ENCODE data around the gene AQP12B. TPM values are rescaled to one million over a fixed set of nuclear protein-coding genes. Genes with fewer than 3 reads are reported as not detected.
A peak's percentile ranks its signal among the peaks of the same experiment; 100 is the strongest.

The AQP12B gene
- total RNA-seq, 3 donors from 2014 or later (not counting 1 experiment from before 2014, with no cell fraction given), result not detected

DNA sequence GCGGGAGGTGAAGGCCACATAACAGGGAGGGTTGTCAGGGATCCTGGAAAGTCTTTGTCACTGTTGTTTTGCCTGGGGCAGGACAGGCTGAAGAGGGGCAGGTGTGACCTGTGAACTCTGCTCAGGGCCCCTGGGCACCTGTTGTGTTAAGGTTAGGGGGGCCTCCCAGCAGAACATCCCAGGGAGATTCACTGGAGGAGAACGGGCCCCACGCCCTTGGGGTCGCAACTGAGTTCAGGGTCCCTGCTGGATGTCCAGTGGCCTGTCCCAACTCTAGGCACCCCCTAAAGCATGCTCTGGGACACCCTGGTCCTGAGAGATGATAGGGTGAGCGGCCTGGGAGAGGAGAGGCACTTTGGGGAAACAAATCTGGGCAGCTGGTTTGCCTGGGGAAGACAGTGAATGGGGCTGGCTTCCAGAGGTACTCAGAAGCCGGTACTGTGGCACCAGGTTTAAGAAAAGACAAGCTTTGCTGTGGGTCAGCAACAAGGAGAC, 34.5 kb downstream of the AQP12B start:
- Histone ChIP-seq H3K4me3 (ENCODE audit: low read length) (no peak overlapping the region), H3K27ac (ENCODE audit: low read length) (no peak overlapping the region), H3K36me3 (ENCODE audit: control insufficient read depth, insufficient read depth, low read length) (no peaks in the 10 kb centered on the region), H3K9me3 (ENCODE audit: control insufficient read depth, insufficient read depth, low read length) (no peaks in the 10 kb centered on the region), H3K27me3 (ENCODE audit: control insufficient read depth, insufficient read depth, low read length) (no peaks in the 10 kb centered on the region), H3K4me1 (ENCODE audit: control insufficient read depth, insufficient read depth, low read length) (peaks cover 6% of the 10 kb centered on the region)
- DNase-seq, result no peak
- TF ChIP-seq, protein P1, sequence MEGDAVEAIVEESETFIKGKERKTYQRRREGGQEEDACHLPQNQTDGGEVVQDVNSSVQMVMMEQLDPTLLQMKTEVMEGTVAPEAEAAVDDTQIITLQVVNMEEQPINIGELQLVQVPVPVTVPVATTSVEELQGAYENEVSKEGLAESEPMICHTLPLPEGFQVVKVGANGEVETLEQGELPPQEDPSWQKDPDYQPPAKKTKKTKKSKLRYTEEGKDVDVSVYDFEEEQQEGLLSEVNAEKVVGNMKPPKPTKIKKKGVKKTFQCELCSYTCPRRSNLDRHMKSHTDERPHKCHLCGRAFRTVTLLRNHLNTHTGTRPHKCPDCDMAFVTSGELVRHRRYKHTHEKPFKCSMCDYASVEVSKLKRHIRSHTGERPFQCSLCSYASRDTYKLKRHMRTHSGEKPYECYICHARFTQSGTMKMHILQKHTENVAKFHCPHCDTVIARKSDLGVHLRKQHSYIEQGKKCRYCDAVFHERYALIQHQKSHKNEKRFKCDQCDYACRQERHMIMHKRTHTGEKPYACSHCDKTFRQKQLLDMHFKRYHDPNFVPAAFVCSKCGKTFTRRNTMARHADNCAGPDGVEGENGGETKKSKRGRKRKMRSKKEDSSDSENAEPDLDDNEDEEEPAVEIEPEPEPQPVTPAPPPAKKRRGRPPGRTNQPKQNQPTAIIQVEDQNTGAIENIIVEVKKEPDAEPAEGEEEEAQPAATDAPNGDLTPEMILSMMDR (IDR thresholded peaks at IDR 0.05), result no peak
- Mint-ChIP-seq H3K27ac (no peak overlapping the region), H3K36me3 (no peaks in the 10 kb centered on the region), H3K4me1 (peaks cover 5 to 15% of the 10 kb centered on the region in 2 donors), H3K4me3 (no peak overlapping the region), H3K27me3 (ENCODE audit: low read depth in 2 of 2) (peaks cover 20% of the 10 kb centered on the region in 2 donors), H3K9me3 (no peaks in the 10 kb centered on the region)
- no peak for ATAC-seq
- intact Hi-C loops (cut with micrococcal nuclease), result no loop called here
- 78% methylated on average over 6 of the region's 6 CpGs for WGBS (ENCODE audit: insufficient coverage)

DNA sequence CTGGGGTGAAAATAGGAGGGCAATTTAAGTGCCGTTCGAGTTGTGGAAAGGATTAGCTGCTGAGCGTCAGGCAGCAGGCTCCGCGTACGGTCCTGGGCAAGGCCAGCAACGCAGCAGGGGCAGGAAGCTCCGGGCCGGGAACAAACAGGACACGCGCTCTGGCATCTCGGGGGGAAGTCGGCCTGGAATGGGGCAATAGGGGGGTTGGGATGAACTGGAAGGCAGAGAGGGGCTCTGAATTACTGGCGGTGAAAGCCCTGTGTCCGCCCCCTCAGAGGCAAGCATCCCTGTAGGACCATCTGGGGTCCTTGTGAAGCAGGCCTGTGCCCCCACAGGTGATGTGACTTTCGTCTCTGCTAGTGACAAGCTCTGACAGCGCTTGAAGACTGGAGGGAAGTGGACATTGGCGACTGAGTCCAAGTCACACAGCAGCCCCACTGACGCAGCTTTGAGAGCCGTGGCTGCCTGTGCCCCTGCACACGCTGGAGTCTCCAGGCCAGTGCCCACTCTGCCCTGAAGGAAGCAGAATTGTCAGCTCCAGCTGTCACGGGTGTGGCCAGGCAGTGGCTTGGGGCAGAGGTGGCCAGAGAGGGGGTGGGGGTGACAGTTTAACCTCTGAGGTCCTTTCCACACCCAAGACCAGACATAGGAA, 35.1 kb downstream of the AQP12B start:
- H3K9me3 Mint-ChIP-seq, result no peaks in the 10 kb centered on the region
- Histone ChIP-seq H3K27ac (ENCODE audit: low read length) (no peak overlapping the region), H3K4me1 (ENCODE audit: control insufficient read depth, insufficient read depth, low read length) (peaks cover 6% of the 10 kb centered on the region), H3K27me3 (ENCODE audit: control insufficient read depth, insufficient read depth, low read length) (no peaks in the 10 kb centered on the region), H3K36me3 (ENCODE audit: control insufficient read depth, insufficient read depth, low read length) (no peaks in the 10 kb centered on the region), H3K4me3 (ENCODE audit: low read length) (no peak overlapping the region), H3K9me3 (ENCODE audit: control insufficient read depth, insufficient read depth, low read length) (no peaks in the 10 kb centered on the region)
- no peak for ATAC-seq
- 72% methylated on average over 22 of the region's 22 CpGs for WGBS (ENCODE audit: insufficient coverage)
- no peak overlapping the region for H3K27ac Mint-ChIP-seq
- TF ChIP-seq, protein P1 (IDR thresholded peaks at IDR 0.05), result no peak
- peaks cover 5 to 15% of the 10 kb centered on the region in 2 donors for H3K4me1 Mint-ChIP-seq
- no peak overlapping the region for H3K4me3 Mint-ChIP-seq
- H3K36me3 Mint-ChIP-seq, result no peaks in the 10 kb centered on the region
- DNase-seq, result peak in 1 of 2 donors; percentile 2
- H3K27me3 Mint-ChIP-seq (ENCODE audit: low read depth in 2 of 2), result peaks cover 19 to 20% of the 10 kb centered on the region in 2 donors
- intact Hi-C loops (cut with micrococcal nuclease), result no loop called here

DNA sequence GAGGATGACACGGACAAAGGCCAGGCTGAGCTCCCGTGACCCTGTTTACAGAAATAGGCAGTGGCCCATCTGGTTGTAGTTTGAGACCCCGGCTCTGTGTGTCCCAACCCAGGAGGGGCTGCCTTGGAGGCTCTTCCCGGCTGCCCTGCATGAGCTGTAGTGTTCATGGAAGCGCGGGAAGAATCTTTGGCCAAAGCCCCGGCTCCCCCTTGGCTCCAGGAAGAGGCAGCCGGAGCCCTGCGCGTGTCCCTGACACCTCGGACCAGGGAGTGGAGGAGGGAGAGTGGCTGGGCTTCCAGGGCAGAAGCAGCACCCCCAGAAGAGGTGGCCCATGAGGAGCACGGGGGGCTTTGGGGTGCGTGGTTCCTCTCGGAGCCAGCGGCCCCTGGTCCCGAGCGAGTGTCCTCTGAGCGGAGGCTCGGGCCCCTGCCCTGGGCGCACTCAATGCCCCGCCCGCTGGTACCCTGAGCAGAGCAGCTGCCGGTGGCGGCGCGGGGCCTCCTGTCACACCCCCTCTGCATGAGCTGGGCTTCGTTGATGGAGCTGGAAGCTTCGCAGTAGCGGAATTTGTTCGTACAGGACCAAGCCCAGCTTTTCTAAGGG, 35.7 kb downstream of the AQP12B start:
- intact Hi-C loops (cut with micrococcal nuclease), result no loop called here
- no peaks in the 10 kb centered on the region for H3K36me3 Mint-ChIP-seq
- peaks cover 5 to 15% of the 10 kb centered on the region in 2 donors for H3K4me1 Mint-ChIP-seq
- 82% methylated on average over 30 of the region's 30 CpGs for WGBS (ENCODE audit: insufficient coverage)
- TF ChIP-seq, protein P1 (IDR thresholded peaks at IDR 0.05), result no peak
- DNase-seq (peak in 1 of 2 donors; percentile 2), ATAC-seq (no peak)
- peaks cover 16 to 20% of the 10 kb centered on the region in 2 donors for H3K27me3 Mint-ChIP-seq (ENCODE audit: low read depth in 2 of 2)
- Histone ChIP-seq H3K9me3 (ENCODE audit: control insufficient read depth, insufficient read depth, low read length) (no peaks in the 10 kb centered on the region), H3K27me3 (ENCODE audit: control insufficient read depth, insufficient read depth, low read length) (no peaks in the 10 kb centered on the region), H3K4me1 (ENCODE audit: control insufficient read depth, insufficient read depth, low read length) (peaks cover 6% of the 10 kb centered on the region), H3K36me3 (ENCODE audit: control insufficient read depth, insufficient read depth, low read length) (no peaks in the 10 kb centered on the region), H3K4me3 (ENCODE audit: low read length) (no peak overlapping the region), H3K27ac (ENCODE audit: low read length) (no peak overlapping the region)
- H3K4me3 Mint-ChIP-seq, result no peak overlapping the region
- no peaks in the 10 kb centered on the region for H3K9me3 Mint-ChIP-seq
- no peak overlapping the region for H3K27ac Mint-ChIP-seq

All from natural killer cell (primary cell).